Measurements from ENCODE around the gene SMPD4.
"Not testable (repeated sequence)": the region's sequence is repeated elsewhere in the genome, so short reads cannot be mapped to it uniquely, and the experiment has no call there.

SMPD4 gene

DNA sequence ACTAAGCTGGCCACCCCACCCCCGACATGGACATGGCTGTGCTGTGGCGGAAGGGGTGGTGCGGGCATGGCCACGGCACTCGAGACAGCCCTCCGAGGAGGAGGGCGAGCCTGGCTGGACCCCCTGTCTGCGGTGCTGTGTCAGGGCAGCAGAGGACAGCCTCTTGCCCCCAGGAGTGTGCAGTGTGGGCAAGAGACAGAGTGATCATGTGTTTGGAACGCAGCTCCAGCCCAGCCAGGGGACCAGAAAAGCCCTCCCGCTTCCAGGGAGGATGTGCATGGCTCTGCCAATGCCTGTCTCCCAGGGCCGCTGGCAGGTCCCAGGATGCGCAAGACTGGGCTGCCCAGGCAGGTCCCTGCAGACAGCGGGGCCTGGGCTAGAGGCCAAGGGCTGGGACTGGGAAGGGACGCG, 42.6 kb downstream of the SMPD4 start:
- in situ Hi-C loops (cut with MboI; ENCODE audit: low sequenced_read_pairs, unreplicated experiment); DNase-seq (ENCODE audit: low spot score): not testable (repeated sequence)

DNA sequence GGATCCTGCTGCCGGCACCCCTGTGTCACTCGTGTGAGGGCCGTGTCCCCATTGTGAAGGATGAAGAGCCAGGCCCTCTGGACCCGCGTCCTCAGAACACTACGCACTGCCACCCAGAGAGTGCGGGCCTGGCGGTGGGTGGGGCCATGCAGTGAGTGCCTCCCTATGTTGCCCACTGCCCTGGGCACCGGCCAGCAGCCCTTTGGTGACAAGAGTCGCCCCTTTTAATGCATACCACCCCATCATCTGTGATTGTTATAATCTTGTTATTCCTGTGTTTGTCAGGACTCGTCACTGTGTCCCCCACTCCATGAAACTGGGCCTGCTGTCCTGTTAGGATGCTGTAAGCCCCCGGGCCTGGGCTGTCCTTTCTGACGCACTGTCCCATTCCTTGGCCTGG, 43.1 kb downstream of the SMPD4 start:
- DNase-seq (ENCODE audit: low spot score); in situ Hi-C loops (cut with MboI; ENCODE audit: low sequenced_read_pairs, unreplicated experiment): not testable (repeated sequence)

DNA sequence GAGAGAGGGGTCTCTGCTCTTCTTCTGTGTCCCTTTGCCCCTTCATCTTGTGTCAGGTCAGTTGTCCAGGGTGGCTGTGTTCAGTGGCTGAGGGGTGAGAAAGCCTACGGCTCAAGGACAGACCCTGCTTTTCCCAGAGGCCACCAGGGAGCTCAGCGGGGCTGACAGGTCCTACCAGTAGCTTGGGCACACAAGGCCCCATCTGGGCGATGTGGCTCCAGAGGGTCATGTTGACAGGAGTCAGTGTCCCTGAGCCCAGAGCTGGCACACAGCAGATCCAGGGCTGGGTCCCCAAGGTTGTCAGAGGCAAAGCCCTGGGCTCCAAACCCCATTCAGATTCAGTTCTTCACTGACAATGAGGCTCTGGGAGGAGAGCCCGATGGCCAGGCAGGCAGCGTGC, 44.3 kb downstream of the SMPD4 start:
- in situ Hi-C loops (cut with MboI; ENCODE audit: low sequenced_read_pairs, unreplicated experiment); DNase-seq (ENCODE audit: low spot score): not testable (repeated sequence)

DNA sequence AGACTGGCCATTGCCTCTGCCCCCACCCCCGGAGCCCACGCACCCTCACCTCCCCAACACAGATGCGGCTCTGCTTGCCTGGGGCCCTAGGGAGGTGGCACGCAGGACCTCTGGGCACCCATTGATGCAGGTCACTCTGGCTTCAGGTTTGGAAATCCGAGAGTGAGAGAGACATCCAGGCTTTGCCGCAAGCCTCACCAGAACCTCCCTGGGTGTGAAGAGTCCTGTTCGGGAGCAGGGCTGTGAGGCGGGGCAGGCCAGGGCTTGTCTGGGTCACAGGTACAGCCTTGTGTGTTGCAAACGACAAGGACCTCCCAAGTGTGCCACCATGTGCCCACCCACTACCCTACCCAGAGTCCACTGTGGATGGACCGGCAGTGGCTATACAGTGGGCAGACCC, 44.9 kb downstream of the SMPD4 start:
- DNase-seq (ENCODE audit: low spot score); in situ Hi-C loops (cut with MboI; ENCODE audit: low sequenced_read_pairs, unreplicated experiment): not testable (repeated sequence)

DNA sequence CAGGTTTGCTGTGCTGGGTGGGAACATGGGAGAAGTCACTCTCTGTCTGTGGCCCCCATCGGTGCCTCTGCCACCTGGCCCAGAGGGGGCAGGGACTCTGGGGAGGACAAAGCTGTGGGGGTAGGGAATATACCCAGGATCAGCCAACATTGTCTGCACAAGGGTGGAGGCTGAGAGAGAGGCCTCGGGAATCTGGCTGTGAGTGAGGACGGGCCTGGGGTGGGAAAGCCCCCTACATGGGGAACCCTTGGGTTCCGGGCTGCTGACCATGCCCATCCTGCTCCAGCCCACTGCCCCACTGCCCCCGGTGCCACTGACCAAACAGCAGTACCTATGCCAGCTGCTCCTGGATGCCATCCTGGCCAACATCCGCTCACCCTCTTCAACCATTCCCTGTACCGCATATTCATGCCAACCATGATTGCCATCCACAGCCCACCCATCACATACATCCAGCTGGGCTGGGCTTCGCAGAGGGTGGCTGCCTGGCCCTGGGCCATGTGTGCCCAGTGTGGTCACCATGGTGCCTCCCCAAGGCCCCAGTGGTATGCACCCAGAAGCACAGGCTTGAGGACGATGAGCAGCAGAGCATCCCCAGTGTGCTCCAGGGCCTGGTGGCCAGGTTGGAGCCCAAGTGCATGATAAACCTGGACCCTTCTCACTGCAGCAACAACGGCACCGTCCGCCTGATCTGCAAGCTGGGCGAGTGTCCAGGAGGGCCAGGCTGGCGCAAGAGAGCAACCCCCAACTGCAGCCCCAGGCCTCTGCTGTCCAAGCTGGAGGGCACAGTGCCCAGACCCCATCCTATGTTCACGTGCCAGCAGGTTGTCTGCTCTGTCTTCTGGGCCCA, 45.5 kb downstream of the SMPD4 start:
- TF ChIP-seq, protein P1, sequence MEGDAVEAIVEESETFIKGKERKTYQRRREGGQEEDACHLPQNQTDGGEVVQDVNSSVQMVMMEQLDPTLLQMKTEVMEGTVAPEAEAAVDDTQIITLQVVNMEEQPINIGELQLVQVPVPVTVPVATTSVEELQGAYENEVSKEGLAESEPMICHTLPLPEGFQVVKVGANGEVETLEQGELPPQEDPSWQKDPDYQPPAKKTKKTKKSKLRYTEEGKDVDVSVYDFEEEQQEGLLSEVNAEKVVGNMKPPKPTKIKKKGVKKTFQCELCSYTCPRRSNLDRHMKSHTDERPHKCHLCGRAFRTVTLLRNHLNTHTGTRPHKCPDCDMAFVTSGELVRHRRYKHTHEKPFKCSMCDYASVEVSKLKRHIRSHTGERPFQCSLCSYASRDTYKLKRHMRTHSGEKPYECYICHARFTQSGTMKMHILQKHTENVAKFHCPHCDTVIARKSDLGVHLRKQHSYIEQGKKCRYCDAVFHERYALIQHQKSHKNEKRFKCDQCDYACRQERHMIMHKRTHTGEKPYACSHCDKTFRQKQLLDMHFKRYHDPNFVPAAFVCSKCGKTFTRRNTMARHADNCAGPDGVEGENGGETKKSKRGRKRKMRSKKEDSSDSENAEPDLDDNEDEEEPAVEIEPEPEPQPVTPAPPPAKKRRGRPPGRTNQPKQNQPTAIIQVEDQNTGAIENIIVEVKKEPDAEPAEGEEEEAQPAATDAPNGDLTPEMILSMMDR (IDR thresholded peaks at IDR 0.05; ENCODE audit: borderline replicate concordance, control extremely low read depth, extremely low read depth, insufficient read depth, missing control alignments), result no peak
- no peak for DNase-seq (ENCODE audit: low spot score)
- in situ Hi-C loops (cut with MboI; ENCODE audit: low sequenced_read_pairs, unreplicated experiment), result no loop called here

DNA sequence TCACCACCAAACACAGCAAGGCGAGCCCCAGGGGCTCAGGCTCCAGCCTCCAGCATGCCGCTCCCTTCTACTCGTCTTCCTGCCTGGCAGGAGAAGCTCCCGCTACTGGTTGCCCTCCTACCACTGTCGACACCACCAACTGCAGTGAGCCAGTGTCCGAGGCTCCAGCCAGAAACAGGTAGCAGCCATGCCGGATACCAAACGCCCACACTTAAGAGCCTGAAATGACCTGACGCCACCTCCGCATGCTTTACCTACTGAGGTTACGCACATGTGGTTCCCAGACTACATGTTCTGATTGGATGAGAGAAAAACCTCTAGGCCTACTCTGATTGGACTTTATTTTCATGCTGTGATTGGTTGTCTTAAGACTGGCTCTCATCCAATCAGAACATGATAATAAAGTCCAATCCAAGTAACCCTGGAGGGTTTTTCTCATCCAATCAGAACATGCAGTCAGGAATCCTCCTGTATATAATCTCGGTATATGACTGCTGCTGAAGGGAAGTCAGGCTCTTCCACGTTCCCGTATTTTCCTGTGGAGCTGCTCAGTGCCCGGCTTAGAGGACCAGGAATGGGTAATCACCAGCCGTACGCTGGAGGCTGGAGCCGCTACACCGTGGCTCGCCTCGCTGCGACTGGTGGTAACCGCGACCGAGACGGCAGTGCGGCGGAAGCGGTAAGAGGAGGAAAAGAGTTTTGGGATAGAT, 52.1 kb downstream of the SMPD4 start, which contains the start of gene POTEF:
TSS of gene POTEF (minus strand) at position 103 of the 710 bp plus-strand sequence. CDS start 8,707 bp downstream, outside the sequence.
- in situ Hi-C loops (cut with MboI; ENCODE audit: low sequenced_read_pairs, unreplicated experiment); DNase-seq (ENCODE audit: low spot score): not testable (repeated sequence)

DNA sequence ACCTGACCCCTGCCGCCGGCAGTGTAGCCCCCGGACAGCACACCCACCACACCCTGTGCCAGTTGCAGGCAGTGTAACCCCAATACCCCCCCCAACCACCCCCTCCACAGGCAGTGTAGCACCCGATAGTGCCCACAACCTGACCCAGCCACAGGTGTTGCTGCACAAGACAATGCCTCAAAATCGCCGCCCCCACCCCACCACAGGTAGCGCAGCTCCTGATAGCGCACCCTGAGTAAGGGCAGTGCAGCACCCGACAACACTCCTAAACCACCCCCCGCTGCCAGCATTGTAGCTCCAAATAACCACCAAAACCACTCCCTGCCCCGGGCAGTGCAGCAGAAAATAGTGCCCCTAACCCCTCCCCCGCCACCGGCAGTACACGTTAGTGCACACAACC, 52.9 kb downstream of the SMPD4 start:
- DNase-seq (ENCODE audit: low spot score); in situ Hi-C loops (cut with MboI; ENCODE audit: low sequenced_read_pairs, unreplicated experiment): not testable (repeated sequence)

DNA sequence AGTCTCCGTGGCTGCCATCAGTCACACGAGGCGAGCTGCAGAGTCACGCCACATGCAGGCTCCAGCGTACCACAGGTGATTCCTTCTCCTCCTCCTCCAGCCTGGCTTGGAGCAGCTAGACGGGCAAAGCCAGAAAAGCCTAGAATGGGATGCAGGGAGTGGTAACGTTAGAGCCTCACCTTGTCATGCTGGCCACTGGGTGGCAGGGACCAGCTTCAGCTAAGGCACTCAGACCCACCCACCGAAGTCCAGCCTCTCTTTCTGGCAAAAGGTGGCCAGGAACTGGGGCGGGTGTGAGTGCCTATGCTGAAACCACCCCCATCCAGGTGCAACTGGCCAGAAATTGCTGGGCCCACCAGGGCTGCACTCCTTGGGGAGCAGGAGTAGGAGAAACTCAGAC, 53.7 kb downstream of the SMPD4 start:
- DNase-seq (ENCODE audit: low spot score); in situ Hi-C loops (cut with MboI; ENCODE audit: low sequenced_read_pairs, unreplicated experiment): not testable (repeated sequence)

DNA sequence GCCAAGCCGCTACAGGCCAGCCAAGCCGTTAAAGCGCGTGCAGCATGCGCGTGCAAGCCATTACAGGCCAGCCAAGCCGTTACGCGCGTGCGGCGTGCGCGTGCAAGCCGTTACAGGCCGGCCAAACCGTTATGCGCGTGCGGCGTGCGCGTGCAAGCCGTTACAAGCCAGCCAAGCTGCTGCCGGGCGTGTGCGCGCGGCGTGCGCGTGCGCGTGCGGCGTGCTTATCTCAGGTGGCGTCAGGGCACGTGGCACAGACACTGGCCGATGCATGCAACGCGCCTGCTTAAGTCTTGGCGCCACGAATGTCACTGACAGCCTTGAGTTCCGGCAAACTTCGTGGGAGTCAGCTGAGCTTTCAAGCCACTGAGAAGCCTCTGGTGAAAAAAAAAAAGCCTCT, 60.5 kb downstream of the SMPD4 start:
- DNase-seq (ENCODE audit: low spot score); in situ Hi-C loops (cut with MboI; ENCODE audit: low sequenced_read_pairs, unreplicated experiment): not testable (repeated sequence)

DNA sequence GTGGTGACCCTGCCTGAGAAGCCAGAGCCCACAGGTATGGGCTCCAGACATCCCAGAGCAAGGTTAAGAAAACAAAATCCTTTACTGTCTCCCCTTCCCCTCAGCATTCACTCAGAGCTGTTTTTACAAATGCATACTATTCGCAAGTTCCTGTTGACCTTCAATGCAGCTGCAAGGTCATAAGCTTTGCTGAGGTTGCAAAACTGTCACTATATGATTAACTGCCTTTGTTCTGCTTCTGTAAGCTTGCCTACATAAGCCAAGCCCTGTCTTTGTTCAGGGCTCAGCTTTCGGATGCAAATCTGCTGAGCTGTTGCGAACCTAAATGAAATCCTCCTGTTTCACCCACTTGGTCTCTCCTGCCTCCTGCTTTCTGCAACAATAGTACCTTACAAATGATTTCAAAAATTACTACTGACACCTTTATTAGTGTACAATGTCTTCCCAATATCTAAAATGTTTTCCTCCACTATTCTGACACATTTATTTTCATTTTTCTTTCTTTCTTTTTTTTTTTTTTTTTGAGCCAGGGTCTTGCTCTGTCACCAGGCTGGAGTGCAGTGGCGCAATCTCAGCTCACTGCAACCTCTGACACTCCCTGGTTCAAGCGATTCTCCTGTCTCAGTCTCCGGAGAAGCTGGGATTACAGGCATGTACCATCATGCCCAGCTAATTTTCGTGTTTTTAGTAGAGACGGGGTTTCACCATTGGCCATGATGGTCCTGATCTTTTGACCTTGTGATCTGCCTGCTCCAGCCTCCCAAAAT, 78.6 kb downstream of the SMPD4 start:
- DNase-seq (ENCODE audit: low spot score), result not testable (repeated sequence)

More for the DNA sequence above, 78.6 kb downstream of the SMPD4 start:
- in situ Hi-C loops (cut with MboI; ENCODE audit: low sequenced_read_pairs, unreplicated experiment), result not testable (repeated sequence)
